ENCODE data around the gene VPS13D.

- TF ChIP-seq CTCF (IDR thresholded peaks at IDR 0.05 in 8 of 11, conservative IDR thresholded peaks at IDR 0.05 in 3 of 11) (no peak), POLR2A (IDR thresholded peaks at IDR 0.05) (no peak), POLR2AphosphoS5 (IDR thresholded peaks at IDR 0.05) (no peak)
These were observed 238.5 kb downstream of the VPS13D start for GRCh38 chr1:12468323-12468722.
